Omental fat pad (tissue), 4 donors: ENCODE results near the gene RPF1. TPM values are rescaled to one million over a fixed set of nuclear protein-coding genes. Genes with fewer than 3 reads are reported as not detected.
A peak's percentile ranks its signal among the peaks of the same experiment; 100 is the strongest.

Experiments used
- ATAC-seq: fragments of 150-250 bp; one replicate; pipeline ENCODE4 v1.9.1; 2016; ENCODE audit warnings: mild to moderate bottlenecking, moderate library complexity; ENCODE audit not compliant: low FRiP score
- DNase-seq: peaks from one replicate; pipeline ENCODE4 v3.0.0-alpha.2; 2019; ENCODE audit warnings: low spot score
- CTCF ChIP-seq, 3 donors: fragments of 450-650 bp; IDR thresholded peaks; one replicate each; pipeline ENCODE4 v1.5.1; 2016 to 2017; ENCODE audit warnings: antibody characterized with exemption in 3 of 3, mild to moderate bottlenecking in 3 of 3, moderate library complexity in 2 of 3
- total RNA-seq, 4 donors: library from RNA; depleted of rRNA; stranded (reverse); fragments of >200 nt; gene quantifications; one replicate each; pipeline ENCODE4 v1.1.0, GENCODE V29; 2016

RPF1 gene
- 10 to 100 TPM; 24.9 to 45.6 (median 30.7) TPM for total RNA-seq

GRCh38 chr1:84478876-84479868 is at the start of gene RPF1:
Gene RPF1, plus strand, starts transcription at chr1:84479266. Its CDS starts 16 bp downstream, at chr1:84479282.
- TF ChIP-seq CTCF (IDR thresholded peaks at IDR 0.05): no peak
- peak; percentile 89 for ATAC-seq
- peak; percentile 35 for DNase-seq

GRCh38 chr1:84430546-84430945 is 48.5 kb upstream of the RPF1 start:
- no peak for ATAC-seq
- no peak for DNase-seq
- TF ChIP-seq CTCF (IDR thresholded peaks at IDR 0.05): no peak

- ATAC-seq (no peak), DNase-seq (no peak)
- peak in 2 of 3 donors; percentile 24 to 32 for TF ChIP-seq CTCF (IDR thresholded peaks at IDR 0.05)
These were observed 45.6 kb upstream of the RPF1 start for GRCh38 chr1:84433258-84434080.

GRCh38 chr1:84434081-84434769 is 44.8 kb upstream of the RPF1 start:
- ATAC-seq (no peak), DNase-seq (no peak)
- no peak for TF ChIP-seq CTCF (IDR thresholded peaks at IDR 0.05)

- no peak for TF ChIP-seq CTCF (IDR thresholded peaks at IDR 0.05)
- ATAC-seq (no peak), DNase-seq (no peak)
These were observed 44.1 kb upstream of the RPF1 start for GRCh38 chr1:84434801-84435549.
